Fibroblast of skin of left biceps (primary cell): ENCODE results near the gene NPRL2.
A peak's percentile ranks its signal among the peaks of the same experiment; 100 is the strongest.

ENCODE experiments used
- DNase-seq, 2 experiments: peaks; one replicate each; pipeline ENCODE4 v3.0.0-alpha.2; 2013; ENCODE audit warnings: low read depth in 2 of 2

The NPRL2 gene

DNA sequence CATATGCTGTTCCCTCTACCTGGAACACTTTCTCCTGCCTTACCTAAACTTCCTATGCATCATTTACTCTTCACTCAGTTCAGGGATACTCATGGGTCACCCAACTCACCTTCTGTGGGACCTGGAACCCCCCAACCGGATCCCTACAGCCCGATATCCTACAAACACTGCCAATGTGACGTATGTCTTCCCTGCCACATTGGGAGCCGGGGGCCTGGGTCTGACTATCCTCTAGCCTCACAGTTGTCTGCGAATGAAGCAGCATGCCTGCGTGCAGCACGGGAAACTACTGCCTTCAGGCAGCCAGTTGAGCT is 405 bp downstream of the NPRL2 start:
- DNase-seq, result no peak

- no peak for DNase-seq
Observed at GRCh38 chr3:50347187-50347813, 3.3 kb downstream of the NPRL2 start.

- no peak for DNase-seq
Observed at GRCh38 chr3:50345586-50346234, 4.9 kb downstream of the NPRL2 start, which contains the start of gene ZMYND10. ZMYND10 (minus strand) TSS chr3:50345732; CDS start chr3:50345579, 153 bp downstream.

DNA sequence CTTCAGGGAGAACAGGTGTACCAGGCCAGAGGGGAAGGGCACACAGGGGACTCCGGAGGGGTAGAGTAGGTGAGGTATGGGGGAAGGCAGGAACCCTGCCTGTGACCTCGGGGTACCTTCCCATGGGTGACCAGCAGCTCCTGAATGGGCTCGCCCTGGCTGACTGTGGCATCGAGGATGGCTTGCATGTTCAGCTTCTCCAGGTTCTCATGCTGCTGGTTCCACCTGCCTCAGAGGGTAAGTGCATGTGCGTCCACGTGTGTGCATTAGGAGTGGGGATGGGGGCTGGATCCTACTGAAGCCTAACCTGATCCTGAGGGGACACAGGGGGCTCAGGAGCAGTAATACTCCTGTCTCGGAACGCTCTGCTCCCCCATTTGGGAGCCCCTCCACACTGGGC is 5.6 kb downstream of the NPRL2 start:
- DNase-seq, result no peak

DNA sequence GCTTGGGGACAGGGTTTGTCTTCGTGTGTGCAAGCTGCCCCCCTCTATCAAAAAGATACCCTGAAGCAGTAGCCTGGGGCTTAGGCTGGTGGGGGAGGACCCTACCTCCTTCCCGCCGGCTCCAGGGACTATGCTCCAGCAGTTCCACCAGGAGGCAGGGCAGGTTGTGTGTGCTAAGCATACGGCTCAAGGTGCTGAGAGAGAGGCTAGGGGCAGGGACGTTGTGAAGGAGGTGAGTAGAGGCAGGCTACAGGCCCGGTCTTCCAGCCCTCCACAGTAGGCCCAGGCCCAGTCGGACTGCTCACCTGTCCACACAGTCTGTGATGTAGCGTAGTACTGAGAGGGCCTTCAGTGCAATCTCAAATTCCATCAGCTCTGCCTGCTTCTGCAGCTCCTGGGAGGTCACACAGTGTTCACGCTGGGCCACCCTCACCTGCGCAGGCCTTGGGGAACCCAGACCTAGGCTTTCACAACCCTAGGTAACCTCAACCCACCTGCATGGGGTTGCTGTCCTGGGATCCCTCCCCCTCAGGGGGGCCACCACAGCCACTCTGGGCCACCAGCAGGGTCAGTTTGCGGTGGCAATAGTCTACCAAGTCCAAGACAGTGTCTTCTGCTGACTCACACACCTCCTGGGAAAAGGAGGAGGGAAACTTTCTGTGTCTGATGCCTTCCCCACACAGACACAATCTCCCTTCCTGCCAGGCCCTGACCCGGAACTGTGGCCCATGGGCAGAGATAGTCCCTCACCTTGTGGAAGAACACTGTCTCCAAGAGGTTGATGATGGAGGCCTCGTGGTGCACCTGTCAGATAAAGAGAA is 7.6 kb downstream of the NPRL2 start:
- no peak for DNase-seq

- DNase-seq, result no peak
Observed at GRCh38 chr3:50341996-50342650, 8.5 kb downstream of the NPRL2 start.

- DNase-seq, result no peak
Observed at GRCh38 chr3:50341537-50341936, 9.0 kb downstream of the NPRL2 start.

GRCh38 chr3:50340448-50341329 is 9.9 kb downstream of the NPRL2 start, which contains the start of gene RASSF1:
RASSF1 (minus strand) TSS chr3:50340836; CDS start chr3:50340805, 31 bp downstream.
- no peak for DNase-seq

DNA sequence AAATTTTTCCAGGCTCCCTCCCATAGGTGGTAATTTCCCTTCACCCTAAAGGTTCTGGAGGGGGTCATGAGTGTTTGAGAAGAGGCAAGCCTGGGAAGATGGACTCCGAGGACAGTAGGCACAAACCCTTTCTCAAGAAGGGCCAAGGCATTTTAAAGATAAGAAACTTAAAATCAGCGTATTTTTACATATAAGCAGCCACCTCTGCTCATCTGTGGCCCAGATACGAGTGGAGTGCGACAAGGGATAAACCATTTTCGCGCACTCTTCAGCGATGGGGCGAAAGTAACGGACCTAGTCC is 10.5 kb downstream of the NPRL2 start:
- no peak for DNase-seq

DNA sequence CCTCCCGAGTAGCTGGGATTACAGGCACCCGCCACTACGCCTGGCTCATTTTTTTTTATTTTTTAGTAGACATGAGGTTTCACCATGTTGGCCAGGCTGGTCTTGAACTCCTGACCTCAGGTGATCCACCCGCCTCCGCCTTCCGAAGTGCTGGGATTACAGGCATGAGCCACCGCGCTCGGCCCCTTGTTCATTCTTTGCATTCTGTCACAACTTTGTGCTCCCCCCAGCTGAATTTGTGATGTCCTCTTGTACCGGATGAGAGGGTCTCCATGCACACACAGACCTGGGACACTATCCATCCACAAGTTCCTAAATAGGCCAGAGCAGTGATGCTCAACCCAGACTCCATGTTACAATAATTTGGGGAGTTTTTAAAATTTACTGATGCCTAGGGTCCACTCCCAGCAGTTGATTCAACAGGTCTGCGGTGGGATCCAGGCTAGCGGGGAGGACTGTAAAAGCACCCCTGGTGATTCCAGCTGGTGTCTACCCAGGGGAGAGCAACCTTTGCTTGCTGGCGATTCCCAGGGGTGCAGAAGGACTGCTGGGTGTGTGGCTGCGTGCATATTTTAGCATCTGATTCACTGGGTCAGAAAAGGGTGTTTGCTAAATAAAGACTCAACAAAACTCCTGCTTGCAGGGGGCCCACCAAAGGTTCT is 11.0 kb downstream of the NPRL2 start:
- DNase-seq, result no peak

- no peak for DNase-seq
Observed at GRCh38 chr3:50338965-50339364, 11.6 kb downstream of the NPRL2 start.

- DNase-seq, result peak; percentile 96 to 97
Observed at GRCh38 chr3:50337175-50337861, 13.3 kb downstream of the NPRL2 start.

- DNase-seq, result no peak
Observed at GRCh38 chr3:50336452-50337174, 14.0 kb downstream of the NPRL2 start.

DNA sequence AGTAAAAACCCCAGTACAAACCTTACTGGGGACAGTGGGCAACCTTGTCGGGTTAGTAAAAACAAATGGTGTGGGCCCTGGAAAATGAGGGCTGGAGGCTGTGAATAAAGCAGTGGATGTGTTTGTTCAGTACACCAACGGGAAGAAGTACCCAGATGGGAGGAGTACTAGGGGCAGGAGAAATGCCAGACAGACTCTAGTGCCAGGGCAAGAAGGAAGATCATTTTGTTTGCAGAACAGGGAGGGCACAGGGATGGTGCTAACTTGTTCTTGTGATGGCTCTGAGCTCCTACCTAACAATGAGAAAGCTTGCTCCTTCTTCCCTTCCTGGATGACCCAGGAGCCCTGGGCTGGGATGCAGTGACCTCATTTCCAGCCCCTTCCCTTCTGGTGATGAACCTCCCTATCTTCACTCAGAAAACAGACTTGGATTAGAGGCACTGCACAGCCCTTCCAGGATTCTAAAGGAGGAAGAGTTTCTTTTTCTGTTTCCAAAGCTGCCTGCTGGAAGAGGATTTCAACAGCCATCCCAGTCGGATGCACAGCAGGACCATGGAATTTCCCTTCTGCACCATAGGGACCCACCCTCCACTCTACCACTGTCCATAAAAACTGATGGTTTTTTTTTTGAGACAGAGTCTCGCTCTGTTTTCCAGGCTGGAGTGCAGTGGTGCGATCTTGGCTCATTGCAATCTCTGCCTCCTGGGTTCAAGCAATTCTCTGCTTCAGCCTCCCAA is 16.1 kb downstream of the NPRL2 start:
- no peak for DNase-seq

- no peak for DNase-seq
Observed at GRCh38 chr3:50333744-50334328, 16.7 kb downstream of the NPRL2 start.

DNA sequence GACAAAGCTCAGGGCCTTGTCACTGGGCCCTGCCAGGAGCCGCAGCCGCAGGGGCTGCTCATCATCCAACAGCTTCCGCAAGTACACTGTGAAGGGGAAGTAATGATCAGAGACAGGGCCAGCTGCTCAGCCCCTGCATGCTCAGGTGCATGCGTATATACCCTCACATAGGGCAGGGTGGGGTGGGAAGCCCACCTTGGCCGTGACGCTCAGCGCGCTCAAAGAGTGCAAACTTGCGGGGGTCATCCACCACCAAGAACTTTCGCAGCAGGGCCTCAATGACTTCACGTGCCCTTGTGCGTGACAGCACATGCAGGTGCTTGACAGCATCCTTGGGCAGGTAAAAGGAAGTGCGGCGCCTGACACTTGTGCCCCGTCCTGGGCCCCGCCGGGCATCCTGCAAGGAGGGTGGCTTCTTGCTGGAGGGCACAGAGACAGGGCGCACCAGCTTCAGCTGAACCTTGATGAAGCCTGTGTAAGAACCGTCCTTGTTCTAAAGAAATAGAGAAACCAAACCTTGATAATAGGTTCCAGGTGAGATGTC is 19.1 kb downstream of the NPRL2 start:
- no peak for DNase-seq

- DNase-seq, result no peak
Observed at GRCh38 chr3:50330330-50330729, 20.2 kb downstream of the NPRL2 start.

GRCh38 chr3:50327943-50328691 is 22.5 kb downstream of the NPRL2 start, which contains the start of gene TUSC2:
TUSC2 (minus strand) TSS chr3:50328223; CDS start chr3:50328099, 124 bp downstream.
- peak; percentile 79 for DNase-seq
